Glomerular visceral epithelial cell (primary cell): ENCODE data around the gene HOXA11.

Experiments
- DNase-seq: peaks from one replicate; pipeline ENCODE4 v3.0.0-alpha.2; 2016; ENCODE audit errors: extremely low spot score

HOXA11 gene

GRCh38 chr7:27192546-27193334 lies 7.7 kb upstream of the HOXA11 start:
- no peak for DNase-seq

GRCh38 chr7:27191833-27192545 lies 7.0 kb upstream of the HOXA11 start:
- no peak for DNase-seq

DNA sequence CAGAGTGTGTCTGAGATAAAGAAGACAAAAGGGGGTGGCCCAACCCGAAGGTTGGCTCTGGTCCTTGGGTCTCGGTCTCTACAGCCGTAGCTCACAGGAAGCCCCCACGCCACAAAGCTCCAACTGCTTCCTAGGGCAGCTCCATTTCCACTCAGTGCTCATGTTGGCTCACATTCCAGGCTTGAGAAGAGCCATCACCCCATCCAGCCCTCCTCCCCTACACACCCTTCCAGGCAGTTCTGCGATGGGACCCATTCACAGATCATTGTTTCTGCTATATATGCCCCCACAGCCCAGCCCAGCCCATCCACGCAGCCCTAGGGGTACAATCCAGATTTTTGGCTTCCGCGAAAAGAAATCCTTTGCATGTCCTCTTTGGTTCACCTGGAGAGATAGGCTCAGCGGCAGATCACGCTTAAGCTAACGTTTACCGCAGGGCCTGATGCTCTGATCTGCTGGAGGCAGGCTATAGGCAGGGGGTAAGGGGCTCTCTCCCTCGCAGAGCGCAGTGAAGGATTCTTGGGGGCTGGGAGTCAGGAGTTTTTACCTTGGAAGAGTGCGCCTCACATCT lies 6.2 kb upstream of the HOXA11 start:
- DNase-seq, result no peak

- DNase-seq, result no peak
These were observed 5.1 kb upstream of the HOXA11 start for GRCh38 chr7:27189997-27190748.

DNA sequence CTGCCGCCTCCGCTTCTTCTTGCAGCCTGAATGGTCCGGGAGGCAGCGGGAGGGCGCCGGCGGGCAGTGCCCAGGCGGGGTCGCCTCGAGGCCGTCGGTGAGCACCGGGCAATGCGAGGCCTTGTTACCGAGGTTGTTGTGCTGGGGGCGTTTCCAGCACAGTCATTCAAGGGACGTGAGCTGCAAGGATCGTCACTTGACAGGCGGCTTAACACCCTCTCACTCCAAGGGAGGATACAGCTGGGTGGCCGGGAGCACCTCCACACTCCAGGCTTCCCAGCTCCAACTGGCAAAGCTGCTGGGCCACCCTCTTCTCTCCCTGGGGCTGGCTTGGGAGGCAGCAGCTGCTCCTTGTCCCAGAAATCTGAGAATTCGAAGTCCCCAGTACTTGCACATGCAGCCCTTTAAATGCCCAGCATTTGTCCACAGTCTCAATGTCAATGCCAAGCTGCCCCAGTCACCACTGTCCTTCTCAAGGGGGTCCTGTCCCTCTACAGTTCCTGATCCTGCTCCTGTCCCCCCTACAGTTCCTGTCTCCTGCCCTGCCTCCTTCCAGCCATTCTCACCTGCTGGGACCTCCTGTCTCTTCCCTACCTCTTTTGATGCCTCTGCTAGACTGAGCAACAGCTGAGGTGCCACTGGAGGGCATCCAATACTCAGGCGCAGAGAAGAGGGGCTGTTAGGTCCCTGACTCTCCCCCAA lies 4.4 kb upstream of the HOXA11 start:
- no peak for DNase-seq

GRCh38 chr7:27188386-27189294 lies 3.6 kb upstream of the HOXA11 start:
- DNase-seq, result no peak

- no peak for DNase-seq
These were observed 2.7 kb upstream of the HOXA11 start for GRCh38 chr7:27187475-27188385.

- DNase-seq, result no peak
These were observed 1.8 kb upstream of the HOXA11 start for GRCh38 chr7:27186668-27187474.

- no peak for DNase-seq
These were observed 1.0 kb upstream of the HOXA11 start for GRCh38 chr7:27185854-27186667.

- DNase-seq, result peak; percentile 52
These were observed 557 bp downstream of the HOXA11 start for GRCh38 chr7:27184337-27185012.

DNA sequence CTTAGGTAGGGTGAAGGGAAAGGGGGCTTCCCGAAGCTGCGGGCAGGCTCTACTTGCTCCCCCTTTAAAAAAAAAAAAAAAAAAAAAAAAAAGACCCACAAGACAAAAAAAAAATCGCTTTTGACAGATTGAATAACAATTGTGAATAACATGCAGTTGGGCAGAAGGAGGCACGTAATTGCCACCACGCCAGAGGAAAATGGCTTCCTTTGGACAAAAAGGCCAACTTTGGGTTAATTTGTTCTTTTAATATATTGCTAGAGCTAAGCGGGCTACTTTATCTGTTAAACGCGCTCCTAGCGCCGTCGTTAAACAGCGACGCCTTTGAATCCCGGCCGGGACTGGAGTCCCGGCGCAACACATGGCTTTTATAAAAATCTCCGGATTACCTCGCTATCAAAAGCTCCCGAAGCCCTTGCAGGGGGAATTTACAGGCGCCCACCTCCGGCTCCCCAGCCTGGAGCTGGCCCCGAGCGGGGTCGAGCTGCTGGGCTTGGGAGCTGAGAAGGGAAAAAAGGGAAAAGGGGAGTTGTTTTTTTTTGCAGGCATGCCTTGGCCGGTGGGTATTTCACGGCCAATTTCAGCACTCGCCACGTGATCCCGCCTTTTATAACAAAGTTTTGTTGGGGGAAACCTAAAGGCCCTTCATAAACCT lies 1.2 kb downstream of the HOXA11 start:
- DNase-seq, result no peak

GRCh38 chr7:27182861-27183681 lies 2.0 kb downstream of the HOXA11 start:
- DNase-seq, result no peak

DNA sequence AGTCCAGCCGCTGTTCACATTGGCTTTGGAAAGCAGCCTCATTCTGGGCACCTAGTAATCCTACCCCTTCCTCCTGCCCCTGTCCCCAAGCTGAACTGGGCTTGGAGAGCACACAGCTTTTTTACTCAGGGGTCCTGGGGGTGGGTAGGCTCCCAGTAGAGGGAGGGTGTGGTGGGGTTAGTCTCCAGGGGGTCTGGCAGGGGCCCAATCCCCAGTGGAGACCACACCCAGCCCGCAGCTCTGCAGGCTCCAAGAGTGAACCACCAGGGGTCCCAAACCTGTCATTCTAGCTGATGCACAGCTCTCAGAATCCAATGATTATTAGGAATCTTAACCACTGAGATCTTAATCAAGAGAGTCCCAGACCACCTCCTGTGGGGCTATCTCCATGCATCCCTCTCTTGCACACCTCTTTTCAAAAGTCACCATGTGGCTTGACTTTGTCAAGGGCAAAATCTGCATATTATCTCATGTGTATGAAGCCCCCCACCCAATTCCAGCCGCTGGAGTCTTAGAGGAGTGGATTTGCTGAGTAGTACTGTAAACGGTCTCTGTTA lies 2.7 kb downstream of the HOXA11 start:
- DNase-seq, result no peak

- DNase-seq, result no peak
These were observed 3.2 kb downstream of the HOXA11 start for GRCh38 chr7:27181795-27182275.
